Activated T-helper 1 cell treated with anti-CD3 and anti-CD28 coated beads, Interleukin-12 subunit alpha, Interleukin-12 subunit beta, Interleukin-2, Interleukin-4 antibody, amounts not matched to agents 30 ng/mL and 10 ng/mL and 1 ng/mL, durations not matched to agents 14 hours and 24 hours and 36 hours (primary cell): ENCODE data around the gene ARMC2. TPM values are rescaled to one million over a fixed set of nuclear protein-coding genes. Genes with fewer than 3 reads are reported as not detected.
"Not testable (repeated sequence)": the region's sequence is repeated elsewhere in the genome, so short reads cannot be mapped to it uniquely, and the experiment has no call there.

ENCODE experiments used
- DNase-seq: peaks from one replicate; pipeline ENCODE4 v3.0.0; 2021; ENCODE audit warnings: low spot score
- H3K27ac Mint-ChIP-seq: one replicate; pipeline ENCODE4 v1.8.0; 2021; ENCODE audit warnings: mild to moderate bottlenecking, mixed read lengths
- H3K27me3 Mint-ChIP-seq: one replicate; pipeline ENCODE4 v1.8.0; 2022; ENCODE audit warnings: mild to moderate bottlenecking, moderate library complexity, mixed read lengths; ENCODE audit not compliant: insufficient read depth
- H3K36me3 Mint-ChIP-seq: one replicate; pipeline ENCODE4 v1.8.0; 2021; ENCODE audit warnings: low read depth, mixed read lengths
- H3K4me1 Mint-ChIP-seq: one replicate; pipeline ENCODE4 v1.8.0; 2021; ENCODE audit warnings: low read depth, mixed read lengths
- H3K4me3 Mint-ChIP-seq: one replicate; pipeline ENCODE4 v1.8.0; 2021; ENCODE audit warnings: mild to moderate bottlenecking, moderate library complexity, mixed read lengths
- H3K9me3 Mint-ChIP-seq: one replicate; pipeline ENCODE4 v1.8.0; 2021; ENCODE audit warnings: mixed read lengths
- intact Hi-C: fragments of 100-400 bp; cut with micrococcal nuclease; formaldehyde crosslinking; loops from one replicate; pipeline ENCODE4 v1.15.1; 2024
- total RNA-seq: library from RNA; stranded (reverse); gene quantifications from 2 replicates; pipeline ENCODE4 v1.2.3, GENCODE V29; 2022

ARMC2 gene
- total RNA-seq, 1 donor from 2014 or later, result 4.6 TPM

DNA sequence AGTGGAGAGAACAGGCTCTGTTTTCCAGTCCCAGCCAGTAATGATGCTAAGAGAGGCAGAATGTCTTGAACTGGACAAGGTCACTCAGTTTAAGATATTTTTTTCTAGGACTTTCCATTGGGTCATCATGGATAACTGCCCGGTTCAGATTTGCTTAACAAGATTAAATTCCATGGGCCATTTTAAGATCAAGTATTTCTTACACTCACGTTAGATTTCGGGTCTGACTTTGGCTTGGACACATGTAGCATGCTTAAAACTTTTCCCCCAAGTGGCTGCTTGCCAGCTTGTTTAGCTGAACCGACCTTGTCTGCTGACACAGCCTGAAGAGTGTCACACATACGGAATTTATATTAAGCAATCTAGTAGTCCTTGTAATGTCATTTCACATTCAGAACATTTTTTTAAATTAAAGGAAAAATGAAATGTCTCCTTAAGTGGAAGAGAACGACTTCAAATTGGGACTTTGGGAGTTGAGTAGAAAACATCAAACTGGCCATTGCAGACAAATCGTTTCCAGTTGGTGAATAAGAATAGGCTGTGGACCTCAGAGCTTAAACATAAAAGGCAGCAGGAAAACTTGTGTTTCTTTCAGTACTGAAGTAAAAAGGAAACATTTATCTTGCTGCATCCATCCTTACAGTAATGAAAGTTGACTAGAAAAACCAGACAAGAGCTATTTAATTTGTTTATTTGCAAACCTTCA lies 29.0 kb downstream of the ARMC2 start:
- Mint-ChIP-seq H3K36me3 (peaks cover 43% of the 10 kb centered on the region), H3K27me3 (peaks cover 8% of the 10 kb centered on the region), H3K4me3 (no peak overlapping the region), H3K4me1 (peaks cover 80% of the 10 kb centered on the region), H3K9me3 (peaks cover 36% of the 10 kb centered on the region), H3K27ac (no peak overlapping the region)
- intact Hi-C loops, result no loop called here
- DNase-seq, result no peak

DNA sequence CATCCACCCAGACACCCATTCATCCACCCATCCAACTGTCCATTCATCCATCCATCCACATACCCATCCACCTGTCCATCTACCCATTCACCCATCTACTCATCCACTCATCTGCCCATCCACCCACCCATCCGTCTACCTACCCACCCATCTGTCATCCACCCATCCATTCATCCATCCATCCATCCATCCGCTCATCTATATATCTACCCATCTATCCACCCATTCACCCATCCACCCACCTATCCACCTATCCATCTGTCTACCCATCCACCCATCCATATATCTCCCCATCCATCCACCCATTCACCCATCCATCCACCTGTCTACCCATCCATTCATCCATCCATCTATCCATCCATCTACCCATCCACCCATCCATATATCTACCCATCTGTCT lies 30.7 kb downstream of the ARMC2 start:
- peaks cover 8% of the 10 kb centered on the region for H3K27me3 Mint-ChIP-seq

DNA sequence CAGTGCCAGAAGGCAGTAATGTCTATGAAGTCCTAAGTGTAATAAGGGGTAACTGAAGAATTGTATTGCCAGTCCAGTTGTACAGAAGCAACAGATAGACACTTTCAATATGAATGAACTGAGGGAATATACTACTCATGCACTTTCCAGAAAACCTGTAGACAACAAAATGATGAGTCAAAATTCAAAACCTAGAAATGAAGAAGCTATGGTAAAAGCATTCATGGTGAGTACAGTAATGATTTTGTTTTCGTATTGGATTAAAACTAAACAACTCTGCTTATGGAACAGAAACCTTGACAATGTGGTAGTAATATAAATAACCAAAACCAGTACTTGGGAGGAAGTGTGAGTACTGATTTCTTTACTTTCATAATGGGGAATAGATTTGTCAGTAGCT lies 35.0 kb downstream of the ARMC2 start:
- Mint-ChIP-seq H3K4me3 (peak overlapping the region; percentile 56), H3K27ac (peak overlapping the region; percentile 93), H3K4me1 (peaks cover 58% of the 10 kb centered on the region), H3K36me3 (peaks cover 35% of the 10 kb centered on the region), H3K27me3 (peaks cover 28% of the 10 kb centered on the region), H3K9me3 (peaks cover 38% of the 10 kb centered on the region)
- DNase-seq, result no peak
- intact Hi-C loops, result loop anchor here (1.0 to 5.0 kb wide), 10 partner anchors 8 to 1061 kb away; partner anchors contain the start of genes ARMC2, SCML4 and SNX3

More for the DNA sequence above, 30.7 kb downstream of the ARMC2 start:
- H3K4me3 Mint-ChIP-seq, result no peak overlapping the region
- H3K36me3 Mint-ChIP-seq, result peaks cover 41% of the 10 kb centered on the region
- DNase-seq, result no peak
- peaks cover 45% of the 10 kb centered on the region for H3K9me3 Mint-ChIP-seq
- intact Hi-C loops, result no loop called here
- H3K4me1 Mint-ChIP-seq, result peaks cover 81% of the 10 kb centered on the region
- H3K27ac Mint-ChIP-seq, result peak overlapping the region; percentile 50

DNA sequence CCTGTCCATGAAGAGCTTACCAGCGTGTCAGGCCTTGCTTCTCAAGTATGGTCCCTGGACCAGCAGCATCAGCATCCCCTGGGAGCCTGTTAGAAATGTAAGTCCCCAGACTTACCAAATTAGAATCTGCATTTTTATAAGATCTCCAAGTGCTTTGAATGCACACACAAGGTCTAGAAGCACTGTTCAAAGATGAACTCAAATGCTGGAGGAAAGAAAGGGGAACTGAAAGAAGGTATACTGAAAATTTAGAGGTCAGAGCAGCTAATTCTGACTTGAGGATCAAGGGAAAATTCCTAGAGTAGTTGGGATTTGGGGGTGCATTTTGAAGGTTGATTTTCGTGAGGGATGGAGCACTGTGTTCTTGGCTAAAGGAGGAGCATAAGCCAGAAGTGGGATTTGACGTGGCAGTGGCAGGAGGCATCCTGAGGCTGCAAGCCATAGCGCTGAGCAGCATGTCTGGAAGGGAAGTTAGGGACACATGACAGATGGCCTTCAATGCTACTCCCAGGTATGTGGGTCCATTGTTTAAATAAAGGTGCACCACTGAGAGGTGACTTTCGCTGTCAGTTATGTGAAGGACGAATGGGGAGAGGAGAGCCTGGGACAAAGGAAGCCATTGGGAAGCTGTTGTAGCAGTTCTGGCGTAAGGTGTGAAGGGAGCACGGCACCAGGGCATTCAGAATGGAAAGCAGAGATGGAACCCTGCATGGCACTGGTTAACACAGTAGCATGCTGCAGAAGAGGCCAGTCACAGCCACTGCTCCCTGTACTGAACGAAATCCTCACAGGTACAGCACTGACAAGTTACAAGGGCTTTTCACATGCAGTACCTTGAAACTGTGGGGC lies 36.2 kb downstream of the ARMC2 start:
- Mint-ChIP-seq H3K27ac (peak overlapping the region; percentile 50), H3K27me3 (peaks cover 36% of the 10 kb centered on the region), H3K9me3 (peaks cover 26% of the 10 kb centered on the region), H3K4me3 (no peak overlapping the region), H3K4me1 (peaks cover 55% of the 10 kb centered on the region), H3K36me3 (peaks cover 26% of the 10 kb centered on the region)
- no peak for DNase-seq
- intact Hi-C loops, result loop anchor here (5.0 kb wide), 2 partner anchors 622 to 1062 kb away; partner anchors contain the start of genes SCML4 and SNX3

DNA sequence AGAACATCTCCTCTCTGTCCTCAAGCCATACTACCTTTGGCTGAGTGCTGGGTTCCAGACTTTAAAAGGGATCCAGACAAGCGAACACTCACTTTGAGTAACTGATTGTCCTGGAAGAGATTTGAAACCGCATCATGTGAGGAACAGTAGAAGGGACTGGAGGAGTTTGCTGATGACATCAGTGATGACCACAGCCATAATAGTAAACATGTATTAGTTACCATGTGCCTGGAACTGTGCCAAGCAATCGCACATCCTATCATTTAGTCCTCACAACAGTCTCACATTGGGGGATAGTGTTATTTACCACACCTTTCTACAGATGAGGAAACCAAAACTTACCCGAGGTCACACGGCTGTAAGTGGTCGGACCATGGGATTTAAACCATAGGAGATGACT lies 39.8 kb downstream of the ARMC2 start:
- Mint-ChIP-seq H3K4me1 (peaks cover 26% of the 10 kb centered on the region), H3K9me3 (peaks cover under 1% of the 10 kb centered on the region), H3K27ac (no peak overlapping the region)

DNA sequence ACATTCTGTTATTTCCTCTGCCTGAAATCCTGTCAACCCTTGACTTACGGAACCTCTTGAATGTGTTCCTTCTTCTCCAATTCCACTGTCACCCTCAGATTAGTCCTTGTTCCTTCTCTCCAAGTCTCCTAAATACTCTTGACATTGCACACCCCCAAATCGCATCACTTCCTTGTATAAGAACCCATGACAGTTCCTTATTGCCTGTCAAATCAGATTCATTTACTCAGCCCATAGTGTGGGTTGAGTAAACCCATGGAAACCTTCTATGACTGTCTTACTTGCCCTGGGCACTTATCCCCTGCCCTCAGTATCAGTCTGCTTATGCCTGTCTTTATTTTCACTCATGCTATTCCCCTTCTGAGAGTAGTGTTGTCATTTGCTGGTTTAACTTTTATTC lies 40.5 kb downstream of the ARMC2 start:
- H3K27ac Mint-ChIP-seq, result no peak overlapping the region
- intact Hi-C loops, result no loop called here
- H3K4me3 Mint-ChIP-seq, result no peak overlapping the region
- peaks cover 51% of the 10 kb centered on the region for H3K27me3 Mint-ChIP-seq
- H3K9me3 Mint-ChIP-seq, result no peaks in the 10 kb centered on the region
- no peak for DNase-seq
- H3K36me3 Mint-ChIP-seq, result peaks cover 5% of the 10 kb centered on the region
- H3K4me1 Mint-ChIP-seq, result peaks cover 26% of the 10 kb centered on the region

More for the DNA sequence above, 39.8 kb downstream of the ARMC2 start:
- Mint-ChIP-seq H3K4me3 (no peak overlapping the region), H3K27me3 (peaks cover 48% of the 10 kb centered on the region), H3K36me3 (peaks cover 5% of the 10 kb centered on the region)
- intact Hi-C loops, result no loop called here
- DNase-seq, result no peak

DNA sequence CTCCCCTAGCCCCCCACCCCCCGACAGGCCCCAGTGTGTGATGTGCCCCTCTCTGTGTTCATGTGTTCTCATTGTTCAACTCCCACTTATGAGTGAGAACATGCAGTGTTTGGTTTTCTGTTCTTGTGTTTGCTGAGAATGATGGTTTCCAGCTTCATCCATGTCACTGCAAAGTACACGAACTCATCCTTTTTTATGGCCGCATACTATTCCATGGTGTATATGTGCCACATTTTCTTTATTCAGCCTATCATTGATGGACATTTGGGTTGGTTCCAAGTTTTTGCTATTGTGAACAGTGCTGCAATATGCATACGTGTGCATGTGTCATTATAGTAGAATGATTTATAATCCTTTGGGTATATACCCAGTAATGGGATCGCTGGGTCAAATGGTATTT lies 42.7 kb downstream of the ARMC2 start:
- H3K36me3 Mint-ChIP-seq, H3K4me3 Mint-ChIP-seq: not testable (repeated sequence)

DNA sequence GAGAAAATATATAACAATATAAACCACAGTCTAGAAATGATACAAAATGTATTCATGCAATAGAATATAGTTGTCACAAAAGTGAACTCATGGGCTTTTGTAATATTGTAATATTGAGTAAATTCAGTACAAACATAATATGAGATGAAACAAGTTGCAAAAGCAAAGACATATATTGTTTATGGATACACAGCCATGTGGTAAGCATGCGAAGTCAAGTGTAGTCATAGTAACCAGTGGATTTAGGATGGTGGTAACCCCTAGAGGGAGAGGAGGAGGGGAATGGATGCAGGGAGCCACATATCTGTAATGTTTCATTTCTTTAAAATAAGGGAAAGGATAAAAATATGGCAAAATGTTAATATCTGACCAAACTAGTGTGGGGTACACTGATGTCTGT lies 47.3 kb downstream of the ARMC2 start:
- Mint-ChIP-seq H3K4me1 (peaks cover 47% of the 10 kb centered on the region), H3K27ac (peak overlapping the region; percentile 90), H3K9me3 (no peaks in the 10 kb centered on the region), H3K27me3 (peaks cover 18% of the 10 kb centered on the region), H3K4me3 (peak overlapping the region; percentile 24), H3K36me3 (peaks cover 8% of the 10 kb centered on the region)
- intact Hi-C loops, result loop anchor here (1.0 kb wide), 1 partner anchor 178 kb away; no protein-coding TSS in a partner anchor
- no peak for DNase-seq

More for the DNA sequence above, 42.7 kb downstream of the ARMC2 start:
- H3K9me3 Mint-ChIP-seq, intact Hi-C loops, H3K27ac Mint-ChIP-seq, DNase-seq: not testable (repeated sequence)
- peaks cover 18% of the 10 kb centered on the region for H3K4me1 Mint-ChIP-seq
- peaks cover 41% of the 10 kb centered on the region for H3K27me3 Mint-ChIP-seq

DNA sequence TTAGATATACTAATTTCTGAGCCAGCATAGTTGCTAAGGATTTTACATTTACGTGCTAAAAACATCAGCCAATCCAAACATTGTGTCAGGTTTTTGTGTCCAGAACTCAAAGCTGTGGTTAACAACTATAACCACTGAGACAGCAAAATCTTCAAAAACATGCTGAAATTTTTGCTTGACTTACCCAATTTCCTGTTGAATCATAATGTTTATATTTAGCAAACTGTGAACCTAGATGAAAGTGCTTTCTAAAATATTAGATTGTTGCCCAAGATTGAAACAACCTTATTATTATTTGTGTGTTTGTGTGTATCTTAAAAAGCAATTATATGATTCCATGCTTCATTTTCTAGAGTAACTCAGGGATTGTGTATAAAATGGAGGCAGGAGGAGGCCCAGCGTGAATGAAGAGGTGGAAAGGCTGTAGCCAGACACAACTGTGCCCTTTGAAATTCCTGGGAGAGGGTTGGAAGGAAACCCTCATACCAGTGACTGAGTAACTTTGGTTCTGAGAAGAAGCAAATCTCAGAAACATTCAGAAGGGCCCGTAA lies 48.0 kb downstream of the ARMC2 start:
- H3K4me3 Mint-ChIP-seq, result peak overlapping the region; percentile 61

DNA sequence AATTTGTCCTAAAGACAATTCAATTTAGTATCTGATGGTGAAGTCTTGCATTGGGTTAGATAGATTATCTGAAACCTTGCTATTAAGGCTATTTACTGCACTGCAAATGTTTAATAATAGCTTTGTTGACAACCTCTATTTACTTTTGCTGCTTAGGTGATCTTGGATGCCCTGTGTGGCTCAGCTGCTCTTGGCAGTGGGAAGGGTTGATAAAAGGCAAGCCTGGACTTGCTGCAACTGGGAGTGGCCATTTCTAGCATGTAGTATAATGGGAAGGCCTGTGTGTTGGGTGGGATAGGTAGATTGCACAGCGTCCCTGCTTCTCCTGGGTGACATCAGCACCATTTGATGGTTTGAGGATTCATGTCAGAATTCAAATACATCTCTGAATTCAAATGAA lies 49.1 kb downstream of the ARMC2 start:
- Mint-ChIP-seq H3K9me3 (peaks cover 3% of the 10 kb centered on the region), H3K4me3 (no peak overlapping the region), H3K27ac (no peak overlapping the region), H3K36me3 (peaks cover 14% of the 10 kb centered on the region), H3K4me1 (peaks cover 53% of the 10 kb centered on the region), H3K27me3 (peaks cover 4% of the 10 kb centered on the region)
- DNase-seq, result no peak
- intact Hi-C loops, result no loop called here

More for the DNA sequence above, 48.0 kb downstream of the ARMC2 start:
- intact Hi-C loops, result loop anchor here (1.0 kb wide), 8 partner anchors 13 to 338 kb away; partner anchors contain the start of gene ARMC2
- Mint-ChIP-seq H3K36me3 (peaks cover 11% of the 10 kb centered on the region), H3K27me3 (peaks cover 13% of the 10 kb centered on the region), H3K9me3 (peaks cover 3% of the 10 kb centered on the region), H3K27ac (peak overlapping the region; percentile 87), H3K4me1 (peaks cover 50% of the 10 kb centered on the region)
- no peak for DNase-seq

DNA sequence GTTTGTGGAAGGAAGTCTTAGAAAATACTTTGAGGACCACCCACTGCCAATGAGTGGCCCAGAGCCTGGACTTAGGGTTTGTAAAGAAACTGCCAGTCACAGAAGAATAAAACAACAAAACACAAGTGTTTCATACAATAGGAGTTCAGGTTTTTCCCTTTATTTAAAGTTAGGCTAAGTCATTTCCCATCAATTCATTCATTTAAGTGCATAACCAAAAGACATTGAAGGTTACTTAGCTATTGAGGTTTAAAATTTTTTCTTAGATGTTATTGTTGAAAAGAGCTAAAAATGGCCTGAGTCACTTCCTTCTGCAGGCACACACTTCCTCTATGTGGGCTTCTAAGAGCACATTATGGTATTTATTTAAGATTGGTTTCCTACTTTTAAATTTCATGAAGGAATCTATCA lies 54.2 kb downstream of the ARMC2 start:
- H3K9me3 Mint-ChIP-seq, result peaks cover 3% of the 10 kb centered on the region
- H3K4me3 Mint-ChIP-seq, result no peak overlapping the region
- intact Hi-C loops, result no loop called here
- peaks cover 10% of the 10 kb centered on the region for H3K27me3 Mint-ChIP-seq
- peaks cover 19% of the 10 kb centered on the region for H3K36me3 Mint-ChIP-seq
- H3K27ac Mint-ChIP-seq, result peak overlapping the region; percentile 4
- DNase-seq, result no peak
- peaks cover 37% of the 10 kb centered on the region for H3K4me1 Mint-ChIP-seq

DNA sequence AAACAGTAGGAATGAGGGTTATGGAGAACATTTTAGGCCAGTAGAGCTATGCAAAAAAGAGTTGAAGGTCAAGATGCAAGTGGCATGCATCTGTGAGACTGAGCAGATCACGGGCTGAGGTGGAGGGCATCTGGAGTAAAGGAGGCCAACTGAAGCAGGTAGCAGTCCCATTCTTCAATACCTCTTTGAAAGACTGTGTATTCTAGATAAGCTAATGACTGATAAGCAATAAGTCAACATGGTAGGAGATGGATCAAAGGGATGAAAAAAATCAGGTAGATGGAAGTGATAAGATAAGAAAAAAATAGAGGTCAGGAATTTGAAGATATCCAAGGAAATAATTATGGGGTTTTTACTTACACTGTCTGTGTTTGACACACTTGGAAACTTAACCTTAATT lies 55.6 kb downstream of the ARMC2 start:
- Mint-ChIP-seq H3K4me1 (peaks cover 30% of the 10 kb centered on the region), H3K9me3 (peaks cover 3% of the 10 kb centered on the region), H3K27ac (no peak overlapping the region), H3K4me3 (no peak overlapping the region), H3K27me3 (peaks cover 17% of the 10 kb centered on the region), H3K36me3 (peaks cover 16% of the 10 kb centered on the region)
- intact Hi-C loops, result no loop called here
- DNase-seq, result no peak
